Measurements from ENCODE around the gene DDR1.

DDR1 gene

GRCh38 chr6:30880698-30881252 is 3.5 kb upstream of the DDR1 start:
- TF ChIP-seq POLR2AphosphoS5 (IDR thresholded peaks at IDR 0.05; ENCODE audit: low read depth, low read length): no peak
- no peak for TF ChIP-seq REST (IDR thresholded peaks at IDR 0.05; ENCODE audit: insufficient read depth in 1 of 2, low read depth in 2 of 2, low read length in 2 of 2)
- no peak for TF ChIP-seq FOXP2 (optimal IDR thresholded peaks at IDR 0.05; ENCODE audit: borderline replicate concordance, extremely low read depth, extremely low read length, insufficient read depth)
- no peak for TF ChIP-seq TAF1 (IDR thresholded peaks at IDR 0.05; ENCODE audit: borderline replicate concordance, insufficient read depth, low read length)
- TF ChIP-seq SIN3A (IDR thresholded peaks at IDR 0.05; ENCODE audit: borderline replicate concordance, insufficient read depth, low read length): no peak

GRCh38 chr6:30881392-30882203 is 2.7 kb upstream of the DDR1 start:
- TF ChIP-seq SIN3A (IDR thresholded peaks at IDR 0.05; ENCODE audit: borderline replicate concordance, insufficient read depth, low read length): no peak
- no peak for TF ChIP-seq FOXP2 (optimal IDR thresholded peaks at IDR 0.05; ENCODE audit: borderline replicate concordance, extremely low read depth, extremely low read length, insufficient read depth)
- TF ChIP-seq POLR2AphosphoS5 (IDR thresholded peaks at IDR 0.05; ENCODE audit: low read depth, low read length): no peak
- TF ChIP-seq REST (IDR thresholded peaks at IDR 0.05; ENCODE audit: insufficient read depth in 1 of 2, low read depth in 2 of 2, low read length in 2 of 2): no peak
- TF ChIP-seq TAF1 (IDR thresholded peaks at IDR 0.05; ENCODE audit: borderline replicate concordance, insufficient read depth, low read length): no peak

- TF ChIP-seq REST (IDR thresholded peaks at IDR 0.05; ENCODE audit: insufficient read depth in 1 of 2, low read depth in 2 of 2, low read length in 2 of 2): no peak
- TF ChIP-seq SIN3A (IDR thresholded peaks at IDR 0.05; ENCODE audit: borderline replicate concordance, insufficient read depth, low read length): no peak
- TF ChIP-seq TAF1 (IDR thresholded peaks at IDR 0.05; ENCODE audit: borderline replicate concordance, insufficient read depth, low read length): no peak
- TF ChIP-seq FOXP2 (optimal IDR thresholded peaks at IDR 0.05; ENCODE audit: borderline replicate concordance, extremely low read depth, extremely low read length, insufficient read depth): no peak
- TF ChIP-seq POLR2AphosphoS5 (IDR thresholded peaks at IDR 0.05; ENCODE audit: low read depth, low read length): no peak
Observed at GRCh38 chr6:30882204-30882758, 2.0 kb upstream of the DDR1 start.

GRCh38 chr6:30882759-30883684 is 1.3 kb upstream of the DDR1 start:
- TF ChIP-seq REST (IDR thresholded peaks at IDR 0.05; ENCODE audit: insufficient read depth in 1 of 2, low read depth in 2 of 2, low read length in 2 of 2) (no peak), POLR2AphosphoS5 (IDR thresholded peaks at IDR 0.05; ENCODE audit: low read depth, low read length) (no peak), SIN3A (IDR thresholded peaks at IDR 0.05; ENCODE audit: borderline replicate concordance, insufficient read depth, low read length) (no peak), FOXP2 (optimal IDR thresholded peaks at IDR 0.05; ENCODE audit: borderline replicate concordance, extremely low read depth, extremely low read length, insufficient read depth) (no peak), TAF1 (IDR thresholded peaks at IDR 0.05; ENCODE audit: borderline replicate concordance, insufficient read depth, low read length) (no peak)
